Left lung (tissue), 10 donors: Measurements from ENCODE around the gene MFSD2A. TPM values are rescaled to one million over a fixed set of nuclear protein-coding genes. Genes with fewer than 3 reads are reported as not detected.
"Not testable (repeated sequence)": the region's sequence is repeated elsewhere in the genome, so short reads cannot be mapped to it uniquely, and the experiment has no call there.

ENCODE experiments used
- ATAC-seq: fragments of 200-7000 bp; cut with Tn5 transposase; one replicate; pipeline ENCODE4 v1.9.1; 2020; ENCODE audit warnings: moderate library complexity
- DNase-seq, 4 donors: peaks; one replicate each; pipeline ENCODE4 v3.0.0-alpha.2; 2013 to 2020
- H3K27ac ChIP-seq, 2 donors: fragments of 200-600 bp; sonication (generic) in 1 of 2; one replicate each; pipeline versions ENCODE4 v1.5.0 to v1.8.0; 2020 to 2021
- H3K27me3 ChIP-seq, 2 donors: fragments of 200-600 bp; sonication (generic) in 1 of 2; one replicate each; pipeline versions ENCODE4 v1.5.0 to v1.8.0; 2020 to 2021
- H3K36me3 ChIP-seq, 2 donors: fragments of 200-600 bp; sonication (generic) in 1 of 2; one replicate each; pipeline versions ENCODE4 v1.5.0 to v1.8.0; 2020 to 2021
- H3K4me1 ChIP-seq, 2 donors: fragments of 200-600 bp; one replicate each; pipeline ENCODE4 v1.8.0; 2021
- H3K4me3 ChIP-seq, 2 donors: fragments of 200-600 bp; sonication (generic) in 1 of 2; one replicate each; pipeline versions ENCODE4 v1.5.0 to v1.8.0; 2020 to 2021; ENCODE audit warnings: mild to moderate bottlenecking in 1 of 2
- H3K9me3 ChIP-seq, 2 donors: fragments of 200-600 bp; sonication (generic) in 1 of 2; one replicate each; pipeline versions ENCODE4 v1.5.0 to v1.8.0; 2020 to 2021
- intact Hi-C, 2 donors: fragments of 100-400 bp; cut with DNase I; formaldehyde crosslinking; loops; one replicate each; pipeline versions ENCODE4 v1.11.2 to v1.14.2; 2022
- polyA plus RNA-seq, 6 donors: library from polyadenylated mRNA; unstranded; fragments of 120-200 nt; gene quantifications; one replicate each; pipeline ENCODE4 v1.2.1, GENCODE V29; 2013; ENCODE audit not compliant: insufficient read length in 6 of 6
- total RNA-seq, 2 donors: library from RNA; stranded (reverse); fragmentation: NEBNext Ultra II Directional; extraction: Animal tissue kit (Norgen Biotek cat#: 25700); gene quantifications; one replicate each; pipeline ENCODE4 v1.2.1, GENCODE V29; 2021
- TF ChIP-seq, protein P1 (sequence below), 2 donors: fragments of 200-600 bp; sonication (generic) in 1 of 2; IDR thresholded peaks; one replicate each; pipeline versions ENCODE4 v1.5.0 to v1.8.0; 2021; ENCODE audit warnings: antibody characterized with exemption in 2 of 2
- donor health status: DM: no; HTN: yes; CAD: no.
- donor health status: DM: no; HTN: no; CAD: no.

Gene MFSD2A
- total and polyA plus RNA-seq, 8 donors: 56.3 to 214 (median 135) TPM

DNA sequence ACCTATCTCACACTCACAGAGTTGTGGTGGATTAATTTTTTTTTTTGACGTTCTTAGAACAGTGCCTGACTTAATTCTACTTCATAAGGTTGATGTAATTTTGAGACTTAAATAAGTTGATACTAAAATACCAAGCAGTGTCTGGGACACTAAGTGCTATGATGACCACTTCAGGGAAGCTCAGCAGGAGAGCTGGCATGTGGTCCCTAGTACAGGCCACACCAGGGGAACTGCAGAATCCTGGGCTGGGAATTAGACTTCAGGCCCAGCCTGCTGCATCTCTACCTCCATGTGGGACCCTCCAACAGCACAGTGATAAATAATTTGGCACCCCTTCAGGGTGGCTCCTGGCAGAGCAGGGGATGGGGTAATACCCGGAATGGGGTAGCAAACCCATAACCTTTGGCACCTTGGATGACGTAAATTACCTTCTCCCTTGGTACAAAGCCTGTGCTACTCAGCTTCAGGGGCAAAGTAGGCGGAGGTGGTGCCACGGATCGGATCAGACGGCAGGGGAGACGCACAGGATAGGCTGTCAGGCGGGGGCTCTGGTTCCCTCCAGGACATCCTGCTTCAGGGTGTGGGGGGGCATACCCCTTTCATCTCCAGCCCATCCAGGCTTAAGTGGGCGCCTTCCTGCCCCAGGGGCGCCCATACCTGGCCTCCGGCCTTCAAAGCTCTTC is 4.8 kb downstream of the MFSD2A start:
- peaks cover 0 to 38% of the 10 kb centered on the region in 2 donors for H3K36me3 ChIP-seq
- TF ChIP-seq, protein P1, sequence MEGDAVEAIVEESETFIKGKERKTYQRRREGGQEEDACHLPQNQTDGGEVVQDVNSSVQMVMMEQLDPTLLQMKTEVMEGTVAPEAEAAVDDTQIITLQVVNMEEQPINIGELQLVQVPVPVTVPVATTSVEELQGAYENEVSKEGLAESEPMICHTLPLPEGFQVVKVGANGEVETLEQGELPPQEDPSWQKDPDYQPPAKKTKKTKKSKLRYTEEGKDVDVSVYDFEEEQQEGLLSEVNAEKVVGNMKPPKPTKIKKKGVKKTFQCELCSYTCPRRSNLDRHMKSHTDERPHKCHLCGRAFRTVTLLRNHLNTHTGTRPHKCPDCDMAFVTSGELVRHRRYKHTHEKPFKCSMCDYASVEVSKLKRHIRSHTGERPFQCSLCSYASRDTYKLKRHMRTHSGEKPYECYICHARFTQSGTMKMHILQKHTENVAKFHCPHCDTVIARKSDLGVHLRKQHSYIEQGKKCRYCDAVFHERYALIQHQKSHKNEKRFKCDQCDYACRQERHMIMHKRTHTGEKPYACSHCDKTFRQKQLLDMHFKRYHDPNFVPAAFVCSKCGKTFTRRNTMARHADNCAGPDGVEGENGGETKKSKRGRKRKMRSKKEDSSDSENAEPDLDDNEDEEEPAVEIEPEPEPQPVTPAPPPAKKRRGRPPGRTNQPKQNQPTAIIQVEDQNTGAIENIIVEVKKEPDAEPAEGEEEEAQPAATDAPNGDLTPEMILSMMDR (IDR thresholded peaks at IDR 0.05): no peak
- peak; percentile 7 for ATAC-seq
- H3K27me3 ChIP-seq: peaks cover 0 to 26% of the 10 kb centered on the region in 2 donors
- intact Hi-C loops: no loop called here
- DNase-seq: no peak
- H3K9me3 ChIP-seq: no peaks in the 10 kb centered on the region
- H3K4me1 ChIP-seq: peaks cover 5 to 66% of the 10 kb centered on the region in 2 donors
- peak overlapping the region; percentile 77 to 78 for H3K27ac ChIP-seq
- peak overlapping the region in 1 of 2 donors; percentile 16 for H3K4me3 ChIP-seq

DNA sequence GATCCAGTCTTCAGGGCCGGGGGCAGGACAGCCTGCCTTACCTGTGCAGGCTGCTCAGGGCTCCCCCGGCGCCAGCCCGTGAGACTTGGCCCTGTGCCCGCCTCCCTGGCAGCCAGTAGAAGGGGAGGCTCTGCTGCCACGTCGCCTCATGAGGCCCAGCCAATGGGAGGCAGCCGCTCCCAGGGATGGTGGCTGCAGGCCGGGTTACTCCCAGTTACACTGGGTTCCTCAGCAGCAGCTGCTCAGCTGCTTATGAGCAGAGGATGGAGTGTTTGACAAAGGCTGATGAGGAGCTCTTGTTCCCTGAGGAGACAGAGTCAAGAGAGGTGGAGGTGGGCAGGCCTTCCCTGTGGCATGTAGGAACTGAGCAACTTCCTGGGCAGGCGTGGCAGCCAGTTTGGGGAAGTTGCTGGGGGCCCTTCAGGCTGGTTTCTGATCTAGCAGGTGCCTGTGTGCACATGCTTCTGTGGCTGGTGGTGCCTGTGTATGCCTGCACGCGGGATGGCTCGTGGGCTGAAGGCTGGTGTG is 5.5 kb downstream of the MFSD2A start:
- peaks cover 5 to 67% of the 10 kb centered on the region in 2 donors for H3K4me1 ChIP-seq
- peak; percentile 76 for ATAC-seq
- H3K27ac ChIP-seq: peak overlapping the region; percentile 77 to 78
- TF ChIP-seq, protein P1 (IDR thresholded peaks at IDR 0.05): no peak
- peak overlapping the region in 1 of 2 donors; percentile 16 for H3K4me3 ChIP-seq
- H3K9me3 ChIP-seq: no peaks in the 10 kb centered on the region
- H3K27me3 ChIP-seq: peaks cover 0 to 20% of the 10 kb centered on the region in 2 donors
- intact Hi-C loops: no loop called here
- peaks cover 0 to 45% of the 10 kb centered on the region in 2 donors for H3K36me3 ChIP-seq
- DNase-seq: peak; percentile 39 to 95 (median 90)

DNA sequence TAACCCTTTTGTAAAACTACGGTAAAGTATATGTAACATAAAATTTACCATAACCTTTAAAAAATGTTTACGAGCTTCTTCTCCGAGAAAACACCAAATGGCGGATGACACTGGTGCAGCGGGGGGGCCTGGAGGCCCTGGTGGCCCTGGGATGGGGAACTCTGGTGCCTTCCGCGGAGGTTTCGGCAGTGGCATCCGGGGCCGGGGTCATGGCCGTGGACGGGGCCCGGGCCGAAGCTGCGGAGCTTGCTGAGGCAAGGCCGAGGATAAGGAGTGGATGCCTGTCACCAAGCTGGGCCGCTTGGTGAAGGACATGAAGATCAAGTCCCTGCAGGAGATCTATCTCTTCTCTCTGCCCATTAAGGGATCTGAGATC is 7.5 kb downstream of the MFSD2A start:
- intact Hi-C loops: no loop called here
- Histone ChIP-seq H3K27me3 (peaks cover 0 to under 1% of the 10 kb centered on the region in 2 donors), H3K4me3 (no peak overlapping the region), H3K9me3 (no peaks in the 10 kb centered on the region), H3K36me3 (peaks cover 0 to 60% of the 10 kb centered on the region in 2 donors), H3K27ac (no peak overlapping the region), H3K4me1 (peaks cover 5 to 66% of the 10 kb centered on the region in 2 donors)
- no peak for DNase-seq
- ATAC-seq: no peak
- TF ChIP-seq, protein P1 (IDR thresholded peaks at IDR 0.05): no peak

DNA sequence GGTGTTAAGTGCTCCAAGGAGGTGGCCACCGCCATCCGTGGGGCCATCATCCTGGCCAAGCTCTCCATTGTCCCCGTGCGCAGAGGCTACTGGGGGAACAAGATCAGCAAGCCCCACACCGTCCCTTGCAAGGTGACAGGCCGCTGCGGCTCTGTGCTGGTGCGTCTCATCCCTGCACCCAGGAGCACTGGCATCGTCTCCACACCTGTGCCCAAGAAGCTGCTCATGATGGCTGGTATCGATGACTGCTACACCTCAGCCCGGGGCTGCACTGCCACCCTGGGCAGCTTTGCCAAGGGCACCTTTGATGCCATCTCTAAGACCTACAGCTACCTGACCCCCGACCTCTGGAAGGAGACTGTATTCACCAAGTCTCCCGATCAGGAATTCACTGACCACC is 8.0 kb downstream of the MFSD2A start:
- not testable (repeated sequence) for H3K27ac ChIP-seq

DNA sequence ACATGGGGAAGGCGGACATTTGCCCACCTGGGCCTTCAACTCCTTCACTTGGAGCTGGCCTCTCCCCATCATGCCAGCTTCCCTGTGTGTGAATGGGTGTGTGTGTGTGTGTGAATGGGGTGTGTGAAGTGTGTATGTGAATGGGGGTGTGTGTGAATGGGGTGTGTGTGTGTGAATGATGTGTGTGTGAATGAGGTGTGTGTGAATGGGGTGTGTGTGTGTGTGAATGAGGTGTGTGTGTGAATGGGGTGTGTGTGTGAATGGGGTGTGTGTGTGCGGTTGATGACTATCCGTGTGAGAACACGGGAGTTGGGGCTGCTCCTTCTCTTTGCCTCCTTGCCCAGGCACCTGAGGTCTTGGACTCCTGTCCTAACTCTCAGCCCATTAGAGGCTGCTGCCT is 9.6 kb downstream of the MFSD2A start:
- no peaks in the 10 kb centered on the region for H3K27me3 ChIP-seq
- no peak overlapping the region for H3K27ac ChIP-seq
- ATAC-seq: no peak
- no peak for DNase-seq
- TF ChIP-seq, protein P1 (IDR thresholded peaks at IDR 0.05): no peak
- intact Hi-C loops: no loop called here
- no peaks in the 10 kb centered on the region for H3K9me3 ChIP-seq
- H3K36me3 ChIP-seq: peaks cover 0 to 66% of the 10 kb centered on the region in 2 donors
- H3K4me3 ChIP-seq: no peak overlapping the region
- peaks cover 5 to 59% of the 10 kb centered on the region in 2 donors for H3K4me1 ChIP-seq

More for the DNA sequence above, 8.0 kb downstream of the MFSD2A start:
- ATAC-seq, intact Hi-C loops, H3K9me3 ChIP-seq, H3K4me3 ChIP-seq, H3K27me3 ChIP-seq: not testable (repeated sequence)
- H3K4me1 ChIP-seq: peaks cover 5 to 66% of the 10 kb centered on the region in 2 donors
- DNase-seq: peak in 1 of 4 donors; percentile 8
- peaks cover 0 to 64% of the 10 kb centered on the region in 2 donors for H3K36me3 ChIP-seq
